ENCODE results near the gene CENPB.
"Not testable (repeated sequence)": the region's sequence is repeated elsewhere in the genome, so short reads cannot be mapped to it uniquely, and the experiment has no call there.

Gene CENPB

GRCh38 chr20:3796477-3797225, 10.1 kb upstream of the CENPB start:
- Histone ChIP-seq H3K27ac (peak overlapping the region; percentile 93), H3K4me3 (peak overlapping the region; percentile 73)
- DNase-seq (ENCODE audit: low spot score), result no peak
- TF ChIP-seq, protein P1, sequence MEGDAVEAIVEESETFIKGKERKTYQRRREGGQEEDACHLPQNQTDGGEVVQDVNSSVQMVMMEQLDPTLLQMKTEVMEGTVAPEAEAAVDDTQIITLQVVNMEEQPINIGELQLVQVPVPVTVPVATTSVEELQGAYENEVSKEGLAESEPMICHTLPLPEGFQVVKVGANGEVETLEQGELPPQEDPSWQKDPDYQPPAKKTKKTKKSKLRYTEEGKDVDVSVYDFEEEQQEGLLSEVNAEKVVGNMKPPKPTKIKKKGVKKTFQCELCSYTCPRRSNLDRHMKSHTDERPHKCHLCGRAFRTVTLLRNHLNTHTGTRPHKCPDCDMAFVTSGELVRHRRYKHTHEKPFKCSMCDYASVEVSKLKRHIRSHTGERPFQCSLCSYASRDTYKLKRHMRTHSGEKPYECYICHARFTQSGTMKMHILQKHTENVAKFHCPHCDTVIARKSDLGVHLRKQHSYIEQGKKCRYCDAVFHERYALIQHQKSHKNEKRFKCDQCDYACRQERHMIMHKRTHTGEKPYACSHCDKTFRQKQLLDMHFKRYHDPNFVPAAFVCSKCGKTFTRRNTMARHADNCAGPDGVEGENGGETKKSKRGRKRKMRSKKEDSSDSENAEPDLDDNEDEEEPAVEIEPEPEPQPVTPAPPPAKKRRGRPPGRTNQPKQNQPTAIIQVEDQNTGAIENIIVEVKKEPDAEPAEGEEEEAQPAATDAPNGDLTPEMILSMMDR (IDR thresholded peaks at IDR 0.05), result no peak

DNA sequence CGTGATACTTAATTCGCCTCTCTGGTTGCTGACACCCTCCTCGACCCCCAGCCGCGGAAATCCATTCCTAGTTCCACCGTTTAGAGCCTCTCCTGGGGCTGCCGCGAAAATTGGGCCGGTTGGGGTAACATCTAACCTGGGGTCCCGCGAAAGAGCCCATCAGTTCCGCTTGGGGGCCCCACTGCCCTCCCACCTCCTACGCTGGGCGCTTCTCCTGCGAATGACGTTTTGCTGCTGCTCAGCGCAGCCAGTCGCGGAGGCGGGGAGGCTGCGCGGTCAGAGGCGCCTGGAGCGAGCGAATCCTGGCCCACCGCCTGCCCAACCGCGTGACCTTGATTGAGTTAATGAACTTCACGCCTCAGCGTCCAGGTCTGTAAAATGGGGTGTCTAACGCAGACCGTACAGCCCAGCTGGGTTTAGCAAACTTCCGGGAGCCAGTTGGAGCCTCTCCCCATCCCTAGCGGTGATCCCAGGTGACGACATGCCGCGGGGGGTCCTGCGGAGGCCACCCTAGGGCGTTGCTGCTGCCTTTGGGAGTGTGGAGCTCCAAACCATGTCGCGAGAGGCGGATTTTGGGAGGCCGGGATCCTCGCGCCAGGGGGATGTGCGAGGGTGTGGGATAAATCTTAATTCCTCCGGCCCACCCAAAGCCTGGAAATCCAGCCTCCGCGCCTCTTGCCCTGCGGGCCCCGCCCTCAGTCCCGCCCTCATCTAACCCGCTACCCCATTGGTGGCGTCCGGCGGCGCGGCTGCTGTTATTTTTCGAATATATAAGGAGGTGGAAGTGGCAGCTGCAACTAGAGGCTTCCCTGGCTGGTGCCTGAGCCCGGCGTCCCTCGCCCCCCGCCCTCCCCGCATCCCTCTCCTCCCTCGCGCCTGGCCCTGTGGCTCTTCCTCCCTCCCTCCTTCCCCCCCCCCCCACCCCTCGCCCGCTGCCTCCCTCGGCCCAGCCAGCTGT, 9.2 kb upstream of the CENPB start, which contains the start of gene CDC25B:
CDC25B (plus strand) TSS at position 800 of the 958 bp plus-strand sequence. CDS start 222 bp downstream, outside the sequence.
- peak within 1 kb of the TSS; percentile 73 for H3K4me3 ChIP-seq
- TF ChIP-seq, protein P1 (IDR thresholded peaks at IDR 0.05), result peak; percentile 38
- peak; percentile 95 for DNase-seq (ENCODE audit: low spot score)
- H3K27ac ChIP-seq, result peak within 1 kb of the TSS; percentile 93

DNA sequence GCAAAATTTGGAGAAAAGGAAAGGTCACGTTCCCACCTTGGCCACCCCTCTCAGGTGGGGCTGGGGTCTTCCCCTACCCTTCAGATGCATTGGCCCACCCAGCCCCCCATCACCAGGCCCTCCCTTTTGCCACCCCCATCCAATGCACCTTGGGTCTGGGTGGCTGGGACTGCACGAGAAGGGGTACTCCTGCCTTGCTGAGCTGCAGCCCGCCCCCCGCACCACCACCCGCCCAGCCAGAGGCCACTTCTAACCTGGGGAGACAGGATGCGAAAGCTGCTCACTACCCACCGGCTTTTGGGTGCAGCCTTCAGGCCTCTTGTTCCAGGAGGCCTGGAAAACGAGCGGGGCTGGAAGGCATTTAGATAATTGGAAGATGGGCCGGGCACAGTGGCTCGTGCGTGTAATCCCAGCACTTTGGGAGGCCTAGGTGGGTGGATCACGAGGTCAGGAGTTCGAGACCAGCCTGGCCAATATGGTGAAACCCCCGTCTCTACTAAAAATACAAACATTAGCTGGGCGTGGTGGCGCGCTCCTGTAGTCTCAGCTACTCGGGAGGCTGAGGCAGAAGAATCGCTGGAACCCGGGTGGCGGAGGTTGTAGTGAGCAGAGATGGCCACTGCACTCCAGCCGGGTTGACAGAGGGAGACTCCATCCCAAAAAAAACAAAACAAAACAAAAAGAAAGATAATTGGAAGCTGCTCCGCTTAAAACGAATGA, 8.3 kb upstream of the CENPB start:
- H3K27ac ChIP-seq, result peak overlapping the region; percentile 93
- DNase-seq (ENCODE audit: low spot score), result no peak
- H3K4me3 ChIP-seq, result peak overlapping the region; percentile 73
- TF ChIP-seq, protein P1 (IDR thresholded peaks at IDR 0.05), result no peak

- H3K4me3 ChIP-seq; DNase-seq (ENCODE audit: low spot score); H3K27ac ChIP-seq: not testable (repeated sequence)
Observed at GRCh38 chr20:3794168-3794567, 7.6 kb upstream of the CENPB start.

DNA sequence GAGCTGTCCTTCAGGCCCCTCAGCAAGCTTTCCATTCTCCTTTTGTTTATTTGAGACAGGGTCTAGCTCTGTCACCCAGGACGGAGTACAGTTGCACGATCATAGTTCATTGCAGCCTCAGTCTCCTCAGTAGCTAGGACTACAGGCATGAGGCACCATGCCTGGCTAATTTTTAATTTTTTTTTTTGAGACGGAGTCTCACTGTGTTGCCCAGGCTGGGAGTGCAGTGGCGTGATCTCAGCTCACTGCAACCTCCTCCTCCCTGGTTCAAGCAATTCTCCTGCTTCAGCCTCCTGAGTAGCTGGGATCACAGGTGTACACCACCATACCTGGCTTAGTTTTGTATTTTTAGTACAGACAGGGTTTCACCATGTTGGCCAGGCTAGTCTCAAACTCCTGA, 2.7 kb upstream of the CENPB start:
- not testable (repeated sequence) for DNase-seq (ENCODE audit: low spot score); H3K27ac ChIP-seq; H3K4me3 ChIP-seq

GRCh38 chr20:3788685-3789155, 2.2 kb upstream of the CENPB start:
- TF ChIP-seq, protein P1 (IDR thresholded peaks at IDR 0.05), result no peak
- Histone ChIP-seq H3K27ac (no peak overlapping the region), H3K4me3 (no peak overlapping the region)
- no peak for DNase-seq (ENCODE audit: low spot score)

GRCh38 chr20:3787324-3788014, 929 bp upstream of the CENPB start:
- Histone ChIP-seq H3K27ac (no peak overlapping the region), H3K4me3 (peak overlapping the region; percentile 84)
- no peak for DNase-seq (ENCODE audit: low spot score)
- TF ChIP-seq, protein P1 (IDR thresholded peaks at IDR 0.05), result no peak
